ENCODE results near the gene NR3C2.

GRCh38 chr4:148094149-148094548, 348.1 kb downstream of the NR3C2 start:
- no peak for TF ChIP-seq CTCF (conservative IDR thresholded peaks at IDR 0.05)
- TF ChIP-seq EZH2 (IDR thresholded peaks at IDR 0.05; ENCODE audit: low read depth) = no peak

Measured in PC-9 (cell line).